ENCODE results near the gene DBNL.

DBNL gene

DNA sequence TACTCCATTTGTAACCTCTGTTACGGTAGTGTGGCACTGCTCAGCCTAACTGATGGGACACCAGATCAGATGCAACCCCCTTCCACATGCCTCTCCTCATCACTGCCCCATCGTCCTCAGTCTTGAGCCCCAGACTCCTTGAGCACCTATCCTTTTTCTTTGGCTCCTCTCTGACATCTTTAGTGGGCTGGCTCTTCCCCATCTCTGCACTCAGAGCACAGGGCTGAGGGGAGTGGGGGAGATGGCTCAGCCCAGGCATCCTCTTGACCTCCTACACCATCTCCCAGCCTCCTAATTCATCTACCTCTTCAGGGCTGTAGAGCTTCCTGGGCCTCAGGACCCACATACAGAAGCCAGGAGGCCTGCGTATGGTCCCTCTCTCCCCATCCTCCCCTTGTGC lies 39.3 kb downstream of the DBNL start:
- TF ChIP-seq, protein P1, sequence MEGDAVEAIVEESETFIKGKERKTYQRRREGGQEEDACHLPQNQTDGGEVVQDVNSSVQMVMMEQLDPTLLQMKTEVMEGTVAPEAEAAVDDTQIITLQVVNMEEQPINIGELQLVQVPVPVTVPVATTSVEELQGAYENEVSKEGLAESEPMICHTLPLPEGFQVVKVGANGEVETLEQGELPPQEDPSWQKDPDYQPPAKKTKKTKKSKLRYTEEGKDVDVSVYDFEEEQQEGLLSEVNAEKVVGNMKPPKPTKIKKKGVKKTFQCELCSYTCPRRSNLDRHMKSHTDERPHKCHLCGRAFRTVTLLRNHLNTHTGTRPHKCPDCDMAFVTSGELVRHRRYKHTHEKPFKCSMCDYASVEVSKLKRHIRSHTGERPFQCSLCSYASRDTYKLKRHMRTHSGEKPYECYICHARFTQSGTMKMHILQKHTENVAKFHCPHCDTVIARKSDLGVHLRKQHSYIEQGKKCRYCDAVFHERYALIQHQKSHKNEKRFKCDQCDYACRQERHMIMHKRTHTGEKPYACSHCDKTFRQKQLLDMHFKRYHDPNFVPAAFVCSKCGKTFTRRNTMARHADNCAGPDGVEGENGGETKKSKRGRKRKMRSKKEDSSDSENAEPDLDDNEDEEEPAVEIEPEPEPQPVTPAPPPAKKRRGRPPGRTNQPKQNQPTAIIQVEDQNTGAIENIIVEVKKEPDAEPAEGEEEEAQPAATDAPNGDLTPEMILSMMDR (IDR thresholded peaks at IDR 0.05; ENCODE audit: insufficient read depth, low read length, poor library complexity, severe bottlenecking) = no peak
- Histone ChIP-seq H3K4me3 (replicated peaks; ENCODE audit: low read depth, low read length) (no peak overlapping the region), H3K27me3 (replicated peaks; ENCODE audit: control insufficient read depth, insufficient read depth, low read length) (no peaks in the 10 kb centered on the region), H3K36me3 (ENCODE audit: control insufficient read depth, insufficient read depth, low read length) (peaks cover 18% of the 10 kb centered on the region)
- no peak for DNase-seq (ENCODE audit: extremely low read depth, insufficient read length)

DNA sequence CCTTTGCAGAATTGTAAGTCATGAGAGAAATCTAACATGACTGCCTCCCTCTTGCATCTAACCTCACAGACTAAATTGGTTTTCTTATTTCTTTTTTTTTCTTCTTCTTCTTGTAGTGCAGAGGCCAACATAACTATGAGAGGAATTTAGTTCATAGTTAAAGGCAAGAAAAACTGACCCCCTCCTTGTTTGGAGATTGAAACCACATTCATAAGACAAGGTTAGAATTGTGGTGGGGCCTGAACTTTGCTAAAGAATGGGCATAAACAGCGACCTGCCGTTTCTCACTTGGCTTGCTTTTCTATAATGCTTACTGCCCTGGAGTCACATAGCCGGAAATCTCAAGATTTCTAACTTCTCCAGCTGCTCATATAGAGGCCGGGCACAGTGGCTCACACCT lies 40.2 kb downstream of the DBNL start:
- H3K36me3 ChIP-seq (ENCODE audit: control insufficient read depth, insufficient read depth, low read length) = peaks cover 11% of the 10 kb centered on the region
- TF ChIP-seq, protein P1 (IDR thresholded peaks at IDR 0.05; ENCODE audit: insufficient read depth, low read length, poor library complexity, severe bottlenecking) = no peak

DNA sequence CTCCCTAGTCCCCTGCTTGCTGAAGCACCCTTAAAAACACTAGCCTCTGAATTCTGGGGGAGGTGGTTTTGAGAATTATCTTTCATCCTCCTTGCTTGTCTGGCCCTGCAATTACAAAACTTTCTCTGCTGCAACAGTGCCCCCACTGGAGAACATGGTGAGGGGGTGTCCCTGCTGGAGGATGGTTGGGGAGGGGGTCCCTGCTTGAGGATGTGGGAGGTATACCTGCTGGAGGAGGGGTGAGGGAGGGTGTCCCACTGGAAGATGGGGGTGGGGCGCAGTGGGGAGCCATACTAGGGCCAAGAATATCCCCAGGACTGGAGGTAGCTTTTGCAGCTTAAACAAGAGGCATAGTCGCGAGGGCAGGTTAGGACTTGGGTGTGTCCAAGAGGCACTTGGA lies 41.0 kb downstream of the DBNL start:
- DNase-seq (ENCODE audit: extremely low read depth, insufficient read length) = no peak
- Histone ChIP-seq H3K36me3 (ENCODE audit: control insufficient read depth, insufficient read depth, low read length) (peaks cover 2% of the 10 kb centered on the region), H3K27me3 (replicated peaks; ENCODE audit: control insufficient read depth, insufficient read depth, low read length) (no peaks in the 10 kb centered on the region), H3K4me3 (replicated peaks; ENCODE audit: low read depth, low read length) (no peak overlapping the region)
- TF ChIP-seq, protein P1 (IDR thresholded peaks at IDR 0.05; ENCODE audit: insufficient read depth, low read length, poor library complexity, severe bottlenecking) = peak; percentile 37

More for the DNA sequence above, 40.2 kb downstream of the DBNL start:
- H3K27me3 ChIP-seq (replicated peaks; ENCODE audit: control insufficient read depth, insufficient read depth, low read length) = no peaks in the 10 kb centered on the region
- DNase-seq (ENCODE audit: extremely low read depth, insufficient read length) = no peak
- no peak overlapping the region for H3K4me3 ChIP-seq (replicated peaks; ENCODE audit: low read depth, low read length)

DNA sequence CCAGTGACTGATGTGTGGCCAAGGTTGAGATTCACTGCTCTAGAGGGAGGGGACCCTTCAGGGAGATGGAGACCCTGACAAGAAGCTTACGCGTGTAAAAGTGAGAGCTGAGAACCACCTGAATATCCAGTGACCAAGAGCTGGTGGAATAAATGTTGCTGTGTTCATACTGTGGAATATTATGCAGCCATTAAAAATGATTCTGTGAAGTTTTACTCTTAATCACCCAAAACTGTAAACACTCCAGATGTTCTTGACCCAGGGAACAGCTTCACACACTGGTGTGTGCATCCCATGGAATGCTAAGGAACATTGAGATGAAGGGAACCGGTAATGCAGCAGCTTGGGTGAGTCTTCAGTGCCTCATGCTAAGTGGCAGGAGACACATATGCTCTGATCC lies 42.1 kb downstream of the DBNL start:
- Histone ChIP-seq H3K27me3 (replicated peaks; ENCODE audit: control insufficient read depth, insufficient read depth, low read length) (no peaks in the 10 kb centered on the region), H3K36me3 (ENCODE audit: control insufficient read depth, insufficient read depth, low read length) (no peaks in the 10 kb centered on the region), H3K4me3 (replicated peaks; ENCODE audit: low read depth, low read length) (no peak overlapping the region)
- no peak for DNase-seq (ENCODE audit: extremely low read depth, insufficient read length)
- TF ChIP-seq, protein P1 (IDR thresholded peaks at IDR 0.05; ENCODE audit: insufficient read depth, low read length, poor library complexity, severe bottlenecking) = no peak

DNA sequence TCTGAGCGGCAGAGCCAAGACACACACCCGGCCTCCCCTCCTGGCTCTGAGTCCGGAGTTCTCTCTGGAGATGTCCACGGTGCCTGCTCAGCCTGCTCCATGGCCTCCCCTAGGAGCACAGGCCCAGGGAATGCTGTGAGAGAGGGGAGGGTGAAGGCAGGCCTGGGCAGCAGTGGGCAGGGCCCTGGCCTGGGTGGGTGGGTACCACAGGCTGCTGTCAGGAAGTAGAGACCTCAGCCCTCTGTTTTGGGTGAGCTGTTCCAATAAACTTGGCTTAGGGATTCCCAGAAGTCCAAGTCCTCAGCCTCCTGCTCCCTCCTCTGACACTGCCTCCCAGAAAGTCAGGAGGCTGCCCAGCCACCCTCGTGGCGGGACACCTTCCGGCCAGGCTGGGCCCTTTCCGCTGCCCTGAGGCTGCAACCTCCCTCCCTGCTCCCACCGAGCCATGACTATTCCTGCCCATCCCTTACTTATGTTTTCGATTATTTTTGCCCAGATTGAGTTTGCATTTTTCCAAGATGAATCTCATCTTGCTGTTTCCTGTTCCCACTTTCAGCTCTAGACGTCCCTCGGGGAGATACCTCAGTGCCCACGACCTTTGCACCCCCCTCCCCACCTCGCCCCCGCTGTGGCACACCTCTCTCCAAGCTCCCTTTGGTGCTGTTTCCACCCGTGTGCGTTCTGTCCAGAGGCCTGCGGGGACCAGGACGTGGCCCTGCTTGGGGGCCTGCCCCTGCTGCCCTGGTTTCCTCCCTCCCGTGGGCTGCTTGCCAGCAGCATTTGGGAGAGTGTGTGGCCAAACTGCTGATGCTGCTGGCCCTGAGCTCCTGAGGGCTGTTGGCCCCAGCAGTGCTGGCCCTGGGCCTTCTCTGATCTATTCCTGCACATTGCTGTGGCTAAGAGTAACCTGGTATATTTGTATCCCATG lies 43.7 kb downstream of the DBNL start:
- Histone ChIP-seq H3K4me3 (replicated peaks; ENCODE audit: low read depth, low read length) (no peak overlapping the region), H3K27me3 (replicated peaks; ENCODE audit: control insufficient read depth, insufficient read depth, low read length) (no peaks in the 10 kb centered on the region), H3K36me3 (ENCODE audit: control insufficient read depth, insufficient read depth, low read length) (no peaks in the 10 kb centered on the region)
- no peak for DNase-seq (ENCODE audit: extremely low read depth, insufficient read length)
- TF ChIP-seq, protein P1 (IDR thresholded peaks at IDR 0.05; ENCODE audit: insufficient read depth, low read length, poor library complexity, severe bottlenecking) = no peak

All from GM06990 (cell line).